Activated CD4-positive, alpha-beta T cell treated with anti-CD3 and anti-CD28 coated beads for 48 hours (primary cell): ENCODE measurements around the gene LAG3.

ENCODE experiments used
- DNase-seq: peaks from one replicate; pipeline ENCODE4 v3.0.0-alpha.2; 2020

Gene LAG3

DNA sequence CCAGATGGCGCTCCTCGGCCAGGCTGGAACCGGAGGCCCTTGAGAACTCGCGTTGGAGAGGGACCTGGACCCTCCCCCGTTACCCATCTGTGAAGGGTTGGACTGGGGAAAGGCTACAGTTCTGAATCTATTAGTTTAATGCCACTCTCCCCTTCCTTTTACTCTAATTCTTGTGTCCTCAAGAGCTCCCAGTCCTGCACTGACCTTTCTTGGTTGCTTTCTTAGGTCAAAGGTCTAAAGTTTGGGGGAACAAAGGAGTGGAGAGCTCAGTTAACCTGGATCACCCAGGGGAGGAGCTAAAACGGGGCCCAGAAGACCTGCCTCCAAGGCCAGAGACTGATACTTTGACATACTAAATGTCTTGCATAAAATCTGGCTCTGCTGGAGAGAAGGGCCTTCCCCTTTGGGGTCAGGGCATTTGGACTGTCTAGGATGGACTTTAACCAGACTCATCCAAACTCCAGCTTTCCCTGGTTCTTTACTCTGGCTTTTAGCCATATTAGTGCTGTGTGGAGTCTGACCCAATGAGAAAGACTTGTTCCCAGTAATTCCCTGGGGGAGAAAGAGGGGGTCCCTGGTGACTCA lies 18.5 kb upstream of the LAG3 start:
- no peak for DNase-seq

DNA sequence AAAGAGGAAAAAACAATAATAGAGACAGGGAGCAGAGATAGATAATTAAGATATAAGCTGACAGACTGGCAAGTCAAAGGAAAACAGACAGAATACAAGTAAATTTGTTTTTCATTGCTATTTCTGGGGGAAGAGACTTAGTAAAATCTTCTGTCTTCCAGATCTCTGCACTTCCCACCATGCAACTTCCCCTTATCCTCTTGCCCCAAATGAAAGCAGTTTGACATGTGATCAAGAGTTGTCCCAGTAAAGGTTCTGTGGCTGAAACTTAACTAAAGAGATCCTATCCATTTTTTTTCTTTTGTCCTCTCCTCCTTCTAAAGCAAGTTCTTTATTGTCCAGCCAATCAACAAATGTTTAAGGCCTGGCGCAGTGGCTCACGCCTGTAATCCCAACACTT lies 17.9 kb upstream of the LAG3 start:
- DNase-seq: no peak

GRCh38 chr12:6757028-6757690 lies 15.2 kb upstream of the LAG3 start:
- DNase-seq: no peak

GRCh38 chr12:6758506-6759095 lies 13.7 kb upstream of the LAG3 start:
- no peak for DNase-seq

- DNase-seq: no peak
Observed at GRCh38 chr12:6759741-6760140, 12.6 kb upstream of the LAG3 start.

- no peak for DNase-seq
Observed at GRCh38 chr12:6763380-6763779, 8.9 kb upstream of the LAG3 start.

- DNase-seq: peak; percentile 73
Observed at GRCh38 chr12:6764011-6764828, 8.1 kb upstream of the LAG3 start.

- no peak for DNase-seq
Observed at GRCh38 chr12:6765048-6765633, 7.2 kb upstream of the LAG3 start.

GRCh38 chr12:6765634-6766581 lies 6.4 kb upstream of the LAG3 start, which contains the start of gene PTMS:
Gene PTMS (plus strand): TSS chr12:6766363. CDS start chr12:6766706, 343 bp downstream.
- DNase-seq: no peak

DNA sequence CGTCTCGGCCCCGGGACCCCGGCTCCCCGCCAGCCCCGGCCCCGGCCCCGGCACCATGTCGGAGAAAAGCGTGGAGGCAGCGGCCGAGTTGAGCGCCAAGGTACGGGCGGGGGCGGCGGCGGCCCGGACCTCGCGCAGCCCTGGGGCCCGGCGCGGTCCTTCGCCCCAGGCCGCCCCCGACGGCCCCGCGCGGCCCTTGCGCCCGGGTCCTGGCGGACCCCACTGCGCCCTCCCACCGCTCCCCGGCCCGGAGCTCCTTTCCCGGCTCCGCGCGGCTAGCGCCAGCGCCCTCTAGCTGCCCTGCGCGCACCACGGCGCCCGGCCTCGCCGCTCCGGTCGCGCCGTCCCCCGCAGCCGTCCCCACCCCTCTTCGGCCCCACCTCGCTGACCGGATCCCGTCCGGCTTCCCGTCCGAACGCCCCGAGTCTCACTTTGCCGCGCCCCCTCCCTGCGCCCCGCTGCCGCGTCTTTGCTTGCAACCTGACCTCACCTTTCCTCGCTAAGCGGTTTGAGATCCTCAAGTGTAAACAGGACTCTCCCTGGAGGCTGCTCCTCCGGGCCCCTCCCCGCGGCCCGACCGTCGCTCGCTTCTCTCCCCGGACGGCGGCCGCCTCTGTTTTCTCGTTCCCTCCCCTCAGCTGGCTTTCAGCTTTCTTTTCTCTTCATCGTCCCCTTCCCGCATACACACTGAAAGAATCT lies 5.5 kb upstream of the LAG3 start:
- peak; percentile 62 for DNase-seq

DNA sequence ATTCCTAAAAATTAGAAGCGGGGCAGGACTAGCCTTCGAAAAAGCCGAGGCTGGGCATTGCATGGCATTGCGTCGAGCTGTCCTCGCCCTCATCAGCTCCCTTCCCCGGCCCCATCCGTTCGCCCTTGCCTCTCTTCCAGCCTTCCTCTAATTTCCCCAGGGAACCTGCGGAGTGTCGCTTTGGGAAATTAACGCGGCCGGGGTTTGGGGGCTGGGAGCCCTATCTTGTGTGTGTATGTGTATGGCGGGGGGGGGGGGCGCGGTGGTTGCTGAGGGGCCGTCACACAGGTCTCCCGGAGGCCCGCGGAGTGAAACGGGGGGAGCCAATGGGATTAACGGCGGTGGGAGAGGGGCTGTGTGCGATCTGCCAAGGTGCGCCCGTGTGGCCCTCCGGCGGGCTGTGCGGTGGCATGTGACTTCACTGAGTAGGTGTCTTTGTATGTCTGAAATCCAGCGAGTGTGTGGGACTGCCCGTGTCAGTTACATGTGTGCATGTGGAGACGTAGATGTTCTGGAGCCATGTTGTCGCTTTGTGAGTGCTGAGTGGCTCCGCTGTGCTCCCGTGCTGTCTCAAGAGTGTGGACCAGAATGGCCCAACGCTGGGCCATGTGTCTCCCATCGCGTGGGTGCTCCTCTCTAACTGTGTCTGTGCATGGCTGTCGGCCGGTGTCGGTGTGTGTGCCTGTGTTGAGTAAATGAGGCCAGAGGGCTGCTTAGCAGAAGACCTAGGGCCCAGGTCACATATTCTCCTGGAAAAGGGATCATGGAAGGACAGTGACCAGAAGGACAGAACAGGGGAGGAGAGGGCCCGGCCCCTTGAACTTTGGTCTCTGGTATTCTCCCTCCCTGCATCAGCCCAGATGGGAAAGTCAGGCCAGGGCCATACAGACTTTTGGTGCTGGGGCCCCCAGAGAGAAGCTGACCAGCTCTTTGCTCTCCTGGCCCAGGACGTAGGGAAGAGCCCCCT lies 4.7 kb upstream of the LAG3 start:
- DNase-seq: no peak

DNA sequence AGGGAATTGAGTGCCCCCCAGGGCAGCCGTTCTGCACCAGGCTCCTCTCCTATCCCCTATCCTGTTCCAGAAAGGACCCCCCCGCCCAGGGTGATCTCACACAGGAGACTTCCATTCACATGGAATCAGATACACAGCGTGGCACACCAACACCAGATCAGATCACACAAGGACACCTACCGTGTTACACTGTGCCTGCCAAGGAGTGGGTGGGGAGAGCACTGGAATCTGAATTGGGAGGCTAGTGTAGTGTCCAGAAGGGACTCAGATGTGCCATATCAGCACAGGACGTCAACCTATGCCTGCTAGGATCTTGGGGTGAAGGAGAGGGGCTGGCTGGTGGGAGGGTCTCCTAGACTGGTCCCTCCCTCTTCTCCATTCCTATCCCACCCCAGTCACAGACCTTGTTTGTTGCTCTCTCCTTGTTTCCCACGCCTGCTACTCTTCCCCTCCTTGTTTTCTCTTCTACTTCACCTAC lies 3.8 kb upstream of the LAG3 start:
- DNase-seq: no peak

GRCh38 chr12:6768990-6769389 lies 3.3 kb upstream of the LAG3 start:
- no peak for DNase-seq

DNA sequence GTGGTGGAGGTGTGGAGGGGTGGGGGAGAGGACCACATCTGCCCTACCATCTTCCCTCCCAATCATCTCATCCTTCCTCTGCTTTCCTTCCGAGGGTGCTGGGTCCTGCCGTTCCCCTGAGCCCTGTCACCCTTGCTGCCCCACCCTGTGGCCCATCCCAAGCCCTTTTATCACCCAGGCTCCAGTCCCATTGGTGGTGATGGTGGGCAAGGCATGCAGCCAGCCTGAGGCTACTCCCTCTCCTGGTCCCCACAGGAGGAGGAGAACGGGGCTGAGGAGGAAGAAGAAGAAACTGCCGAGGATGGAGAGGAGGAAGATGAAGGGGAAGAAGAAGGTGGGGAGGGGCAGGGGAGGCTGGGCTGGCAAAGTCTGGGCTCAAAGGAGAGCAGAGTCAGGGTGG lies 2.7 kb upstream of the LAG3 start:
- DNase-seq: no peak

- no peak for DNase-seq
Observed at GRCh38 chr12:6770094-6770493, 2.2 kb upstream of the LAG3 start.

- no peak for DNase-seq
Observed at GRCh38 chr12:6770600-6770999, 1.7 kb upstream of the LAG3 start.

- no peak for DNase-seq
Observed at GRCh38 chr12:6771091-6771495, 1.2 kb upstream of the LAG3 start.

DNA sequence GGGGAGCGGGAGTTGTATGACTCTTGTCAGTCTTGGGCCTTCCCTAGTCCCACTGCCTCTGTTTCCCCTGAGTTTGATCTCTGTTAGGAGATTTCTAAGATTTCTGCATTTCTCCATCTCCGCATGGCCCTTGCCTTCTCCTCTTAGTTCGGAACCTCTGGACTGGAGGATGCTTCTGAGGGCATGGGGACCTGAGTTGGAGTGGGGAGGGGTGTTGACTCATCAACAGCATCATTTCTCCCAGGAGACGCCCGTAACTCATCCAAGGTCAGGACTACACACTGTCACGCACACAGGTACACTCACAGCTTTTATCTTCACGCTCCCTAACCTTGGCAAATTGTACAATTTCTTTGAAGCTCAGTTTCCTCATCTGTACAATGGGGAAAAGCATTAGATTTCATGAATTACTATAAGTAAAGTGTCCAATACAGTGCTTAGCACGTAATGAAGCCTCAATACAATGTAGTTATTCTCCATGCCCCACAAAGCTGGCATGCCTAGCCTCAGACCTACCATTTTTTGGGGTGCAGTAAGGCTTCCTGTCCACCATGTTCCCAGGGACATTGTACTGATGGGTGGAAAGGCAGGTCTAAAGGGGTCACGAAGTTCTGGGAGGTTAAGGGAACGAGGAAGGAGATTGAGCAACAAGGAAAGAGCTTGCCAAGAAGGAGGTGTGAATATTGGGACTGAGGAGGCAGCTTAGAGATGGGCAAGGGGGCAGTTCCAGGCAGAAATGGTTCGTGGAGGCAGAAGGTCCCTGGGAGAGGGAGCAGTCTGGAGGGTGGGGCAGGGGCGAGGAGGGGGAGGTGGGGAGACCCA lies 600 bp upstream of the LAG3 start:
- no peak for DNase-seq
